T-helper 17 cell (primary cell): ENCODE results near the gene ANKRD27. TPM values are rescaled to one million over a fixed set of nuclear protein-coding genes. Genes with fewer than 3 reads are reported as not detected.

Experiments
- ATAC-seq: fragments of 150-1000 bp; cut with Tn5 transposase; 2 replicates; pipeline ENCODE4 v1.10.0; 2021; ENCODE audit warnings: mild to moderate bottlenecking, moderate library complexity
- DNase-seq, 3 donors: peaks; one replicate each; pipeline versions ENCODE4 v3.0.0 to v3.0.0-alpha.2; 2020 to 2021
- H3K9me3 ChIP-seq: one replicate; pipeline ENCODE4 v1.7.0; 2013; ENCODE audit warnings: low read length, mild to moderate bottlenecking; ENCODE audit not compliant: control insufficient read depth, poor library complexity, severe bottlenecking
- H3K27ac Mint-ChIP-seq: one replicate; pipeline ENCODE4 v1.8.0; 2022; ENCODE audit warnings: mild to moderate bottlenecking, moderate library complexity, mixed read lengths
- H3K27me3 Mint-ChIP-seq: one replicate; pipeline ENCODE4 v1.8.0; 2022; ENCODE audit warnings: mixed read lengths
- H3K36me3 Mint-ChIP-seq: one replicate; pipeline ENCODE4 v1.8.0; 2022; ENCODE audit warnings: low read depth, mixed read lengths
- H3K4me1 Mint-ChIP-seq: one replicate; pipeline ENCODE4 v1.8.0; 2022; ENCODE audit warnings: mild to moderate bottlenecking, mixed read lengths
- H3K4me3 Mint-ChIP-seq: one replicate; pipeline ENCODE4 v1.8.0; 2022; ENCODE audit warnings: mild to moderate bottlenecking, moderate library complexity, mixed read lengths
- total RNA-seq, 4 donors: library from RNA in 2 of 4; stranded (reverse) in 2 of 4; gene quantifications; one replicate each; pipeline ENCODE4 v1.2.3 and lab custom pipeline; 2022 to 2026

The ANKRD27 gene
- total RNA-seq, 2 donors from 2014 or later = 33.9 to 35.8 TPM

GRCh38 chr19:32680986-32681385 is 6.0 kb upstream of the ANKRD27 start:
- Mint-ChIP-seq H3K27me3 (peaks cover 9% of the 10 kb centered on the region), H3K4me3 (no peak overlapping the region), H3K36me3 (no peaks in the 10 kb centered on the region), H3K27ac (no peak overlapping the region), H3K4me1 (no peaks in the 10 kb centered on the region)
- no peak for DNase-seq
- no peaks in the 10 kb centered on the region for H3K9me3 ChIP-seq
- ATAC-seq = no peak

GRCh38 chr19:32677657-32678056 is 2.7 kb upstream of the ANKRD27 start:
- peaks cover 2% of the 10 kb centered on the region for H3K36me3 Mint-ChIP-seq
- peak overlapping the region; percentile 49 for H3K4me3 Mint-ChIP-seq
- peaks cover 9% of the 10 kb centered on the region for H3K27me3 Mint-ChIP-seq
- no peak overlapping the region for H3K27ac Mint-ChIP-seq
- DNase-seq (no peak), ATAC-seq (no peak)
- peaks cover 16% of the 10 kb centered on the region for H3K4me1 Mint-ChIP-seq
- H3K9me3 ChIP-seq = no peaks in the 10 kb centered on the region

GRCh38 chr19:32676895-32677359 is 1.9 kb upstream of the ANKRD27 start:
- peaks cover 9% of the 10 kb centered on the region for H3K27me3 Mint-ChIP-seq
- peaks cover 20% of the 10 kb centered on the region for H3K4me1 Mint-ChIP-seq
- DNase-seq (no peak), ATAC-seq (no peak)
- no peaks in the 10 kb centered on the region for H3K9me3 ChIP-seq
- peaks cover 2% of the 10 kb centered on the region for H3K36me3 Mint-ChIP-seq
- no peak overlapping the region for H3K27ac Mint-ChIP-seq
- H3K4me3 Mint-ChIP-seq = peak overlapping the region; percentile 49

- H3K9me3 ChIP-seq = no peaks in the 10 kb centered on the region
- DNase-seq (peak; percentile 16 to 25 (median 23)), ATAC-seq (no peak)
- H3K27ac Mint-ChIP-seq = no peak overlapping the region
- peaks cover 9% of the 10 kb centered on the region for H3K27me3 Mint-ChIP-seq
- peaks cover 2% of the 10 kb centered on the region for H3K36me3 Mint-ChIP-seq
- peak overlapping the region; percentile 96 for H3K4me3 Mint-ChIP-seq
- peaks cover 23% of the 10 kb centered on the region for H3K4me1 Mint-ChIP-seq
These were observed 1.4 kb upstream of the ANKRD27 start for GRCh38 chr19:32676186-32676894.

GRCh38 chr19:32675720-32676185 is 773 bp upstream of the ANKRD27 start, which contains the start of gene RGS9BP:
TSS of gene RGS9BP (plus strand) at chr19:32675848. CDS start at chr19:32676264, 416 bp downstream.
- Mint-ChIP-seq H3K27me3 (peaks cover 9% of the 10 kb centered on the region), H3K36me3 (peaks cover 2% of the 10 kb centered on the region), H3K27ac (peak within 1 kb of the TSS; percentile 34), H3K4me1 (peaks cover 23% of the 10 kb centered on the region), H3K4me3 (peak within 1 kb of the TSS; percentile 96)
- ATAC-seq (peak; percentile 49), DNase-seq (peak; percentile 48 to 72 (median 72))
- H3K9me3 ChIP-seq = no peaks in the 10 kb centered on the region

- Mint-ChIP-seq H3K4me3 (peak overlapping the region; percentile 94), H3K27ac (peak overlapping the region; percentile 80), H3K27me3 (peaks cover 9% of the 10 kb centered on the region), H3K4me1 (peaks cover 33% of the 10 kb centered on the region), H3K36me3 (peaks cover 2% of the 10 kb centered on the region)
- no peaks in the 10 kb centered on the region for H3K9me3 ChIP-seq
- no peak for DNase-seq
- no peak for ATAC-seq
These were observed 638 bp downstream of the ANKRD27 start for GRCh38 chr19:32674153-32674930.

- DNase-seq = no peak
- peak overlapping the region; percentile 94 for H3K4me3 Mint-ChIP-seq
- H3K36me3 Mint-ChIP-seq = peaks cover 2% of the 10 kb centered on the region
- peaks cover 38% of the 10 kb centered on the region for H3K4me1 Mint-ChIP-seq
- peaks cover 9% of the 10 kb centered on the region for H3K27me3 Mint-ChIP-seq
- no peak for ATAC-seq
- H3K27ac Mint-ChIP-seq = peak overlapping the region; percentile 80
- H3K9me3 ChIP-seq = no peaks in the 10 kb centered on the region
These were observed 1.4 kb downstream of the ANKRD27 start for GRCh38 chr19:32673573-32673972.

- DNase-seq = no peak
- H3K9me3 ChIP-seq = no peaks in the 10 kb centered on the region
- peak overlapping the region; percentile 80 for H3K27ac Mint-ChIP-seq
- peaks cover 9% of the 10 kb centered on the region for H3K27me3 Mint-ChIP-seq
- peaks cover 41% of the 10 kb centered on the region for H3K4me1 Mint-ChIP-seq
- ATAC-seq = no peak
- H3K4me3 Mint-ChIP-seq = peak overlapping the region; percentile 94
- H3K36me3 Mint-ChIP-seq = peaks cover 2% of the 10 kb centered on the region
These were observed 2.1 kb downstream of the ANKRD27 start for GRCh38 chr19:32672841-32673240.

GRCh38 chr19:32671883-32672593 is 2.9 kb downstream of the ANKRD27 start:
- ATAC-seq = no peak
- Mint-ChIP-seq H3K4me3 (no peak overlapping the region), H3K27me3 (peaks cover 1% of the 10 kb centered on the region), H3K27ac (no peak overlapping the region), H3K36me3 (peaks cover 2% of the 10 kb centered on the region), H3K4me1 (peaks cover 41% of the 10 kb centered on the region)
- no peak for DNase-seq
- H3K9me3 ChIP-seq = no peaks in the 10 kb centered on the region

GRCh38 chr19:32669310-32669709 is 5.7 kb downstream of the ANKRD27 start:
- DNase-seq (no peak), ATAC-seq (no peak)
- H3K9me3 ChIP-seq = no peaks in the 10 kb centered on the region
- Mint-ChIP-seq H3K4me1 (peaks cover 39% of the 10 kb centered on the region), H3K27ac (peak overlapping the region; percentile 37), H3K27me3 (no peaks in the 10 kb centered on the region), H3K4me3 (no peak overlapping the region), H3K36me3 (no peaks in the 10 kb centered on the region)

GRCh38 chr19:32666084-32666483 is 8.9 kb downstream of the ANKRD27 start:
- Mint-ChIP-seq H3K27me3 (no peaks in the 10 kb centered on the region), H3K27ac (no peak overlapping the region), H3K36me3 (no peaks in the 10 kb centered on the region), H3K4me1 (peaks cover 20% of the 10 kb centered on the region), H3K4me3 (no peak overlapping the region)
- ATAC-seq (no peak), DNase-seq (no peak)
- no peaks in the 10 kb centered on the region for H3K9me3 ChIP-seq

GRCh38 chr19:32662186-32662585 is 12.8 kb downstream of the ANKRD27 start:
- Mint-ChIP-seq H3K4me3 (no peak overlapping the region), H3K4me1 (peaks cover 2% of the 10 kb centered on the region), H3K27me3 (no peaks in the 10 kb centered on the region), H3K27ac (no peak overlapping the region), H3K36me3 (peaks cover 2% of the 10 kb centered on the region)
- no peak for DNase-seq
- H3K9me3 ChIP-seq = no peaks in the 10 kb centered on the region
- ATAC-seq = no peak

GRCh38 chr19:32661318-32661717 is 13.7 kb downstream of the ANKRD27 start:
- H3K27me3 Mint-ChIP-seq = no peaks in the 10 kb centered on the region
- no peak overlapping the region for H3K4me3 Mint-ChIP-seq
- peaks cover 2% of the 10 kb centered on the region for H3K4me1 Mint-ChIP-seq
- peaks cover 2% of the 10 kb centered on the region for H3K36me3 Mint-ChIP-seq
- DNase-seq (no peak), ATAC-seq (no peak)
- H3K27ac Mint-ChIP-seq = peak overlapping the region; percentile 32
- H3K9me3 ChIP-seq = no peaks in the 10 kb centered on the region
